WERI-Rb-1 (cell line): ENCODE data around the gene CTSS.

Experiments used
- DNase-seq: peaks from one replicate; pipeline ENCODE4 v3.0.0-alpha.2; 2020
- H3K27ac ChIP-seq: fragments of 250-450 bp; sonication (Bioruptor Pico); 2 replicates; pipeline ENCODE4 v1.5.1; 2020; ENCODE audit warnings: mild to moderate bottlenecking, moderate library complexity
- H3K27me3 ChIP-seq: fragments of 250-450 bp; sonication (Bioruptor Pico); 2 replicates; pipeline ENCODE4 v1.5.1; 2021; ENCODE audit warnings: mild to moderate bottlenecking, low read depth, moderate library complexity; ENCODE audit not compliant: insufficient read depth, severe bottlenecking
- H3K36me3 ChIP-seq: fragments of 250-450 bp; sonication (Bioruptor Pico); 2 replicates; pipeline ENCODE4 v1.5.1; 2020; ENCODE audit warnings: mild to moderate bottlenecking, moderate library complexity
- H3K4me3 ChIP-seq: 2 replicates; pipeline ENCODE4 v1.5.1; 2011; ENCODE audit warnings: low read depth, mild to moderate bottlenecking, control low read depth, low read length
- H3K9me3 ChIP-seq: fragments of 250-450 bp; sonication (Bioruptor Pico); 2 replicates; pipeline ENCODE4 v1.5.1; 2021; ENCODE audit warnings: mild to moderate bottlenecking, moderate library complexity; ENCODE audit not compliant: severe bottlenecking
- CTCF ChIP-seq: IDR thresholded peaks from 2 replicates; pipeline ENCODE4 v1.5.1; 2011; ENCODE audit warnings: low read depth, mild to moderate bottlenecking, control low read depth, inconsistent platforms, low read length

CTSS gene

GRCh38 chr1:150765296-150765976, at the start of gene CTSS:
TSS of gene CTSS (minus strand) at chr1:150765778. CDS start at chr1:150764763, 1,015 bp downstream.
- no peaks in the 10 kb centered on the region for H3K27me3 ChIP-seq
- no peak for TF ChIP-seq CTCF
- no peak for DNase-seq
- H3K27ac ChIP-seq: no peak within 1 kb of the TSS
- no peak within 1 kb of the TSS for H3K4me3 ChIP-seq
- H3K9me3 ChIP-seq: peaks cover under 1% of the 10 kb centered on the region
- no peaks in the 10 kb centered on the region for H3K36me3 ChIP-seq

GRCh38 chr1:150813028-150813707, 47.6 kb upstream of the CTSS start:
- no peaks in the 10 kb centered on the region for H3K27me3 ChIP-seq
- no peaks in the 10 kb centered on the region for H3K9me3 ChIP-seq
- TF ChIP-seq CTCF: peak; percentile 97
- no peak overlapping the region for H3K27ac ChIP-seq
- H3K4me3 ChIP-seq: no peak overlapping the region
- H3K36me3 ChIP-seq: peaks cover 67% of the 10 kb centered on the region
- peak; percentile 93 for DNase-seq

- H3K9me3 ChIP-seq: no peaks in the 10 kb centered on the region
- DNase-seq: no peak
These were observed 45.5 kb upstream of the CTSS start for GRCh38 chr1:150810958-150811659.

GRCh38 chr1:150809651-150810050, 44.1 kb upstream of the CTSS start:
- Histone ChIP-seq H3K36me3 (peaks cover 39% of the 10 kb centered on the region), H3K4me3 (no peak overlapping the region), H3K27ac (no peak overlapping the region), H3K27me3 (no peaks in the 10 kb centered on the region), H3K9me3 (no peaks in the 10 kb centered on the region)
- DNase-seq: no peak
- TF ChIP-seq CTCF: no peak

More at GRCh38 chr1:150810958-150811659, 45.5 kb upstream of the CTSS start:
- H3K27ac ChIP-seq: no peak overlapping the region
- no peak for TF ChIP-seq CTCF
- H3K36me3 ChIP-seq: peaks cover 47% of the 10 kb centered on the region
- H3K27me3 ChIP-seq: no peaks in the 10 kb centered on the region
- no peak overlapping the region for H3K4me3 ChIP-seq

GRCh38 chr1:150808846-150809245, 43.3 kb upstream of the CTSS start:
- Histone ChIP-seq H3K36me3 (peaks cover 33% of the 10 kb centered on the region), H3K9me3 (no peaks in the 10 kb centered on the region), H3K27ac (no peak overlapping the region), H3K4me3 (no peak overlapping the region), H3K27me3 (no peaks in the 10 kb centered on the region)
- TF ChIP-seq CTCF: no peak
- no peak for DNase-seq
